Left lobe of liver (tissue), 1 donor: ENCODE data around the gene RXRG. TPM values are rescaled to one million over a fixed set of nuclear protein-coding genes. Genes with fewer than 3 reads are reported as not detected.

Source experiments
- total RNA-seq: library from RNA; stranded (reverse); gene quantifications from one replicate; pipeline ENCODE4 v1.2.1, GENCODE V29; 2021
- donor health status: DM: no; HTN: yes; CAD: no.

RXRG gene
- total RNA-seq, 1 donor from 2014 or later, result 0.55 TPM

Other genes with a start within 250 kb of the RXRG start
- not detected for gene LMX1A, start 88.4 kb downstream of the RXRG start, total RNA-seq
- not detected for gene LRRC52, start 98.9 kb upstream of the RXRG start, total RNA-seq
- 79.8 TPM for gene MGST3, start 186.1 kb upstream of the RXRG start, total RNA-seq